ENCODE data around the gene SFTA2. TPM values are rescaled to one million over a fixed set of nuclear protein-coding genes. Genes with fewer than 3 reads are reported as not detected.
A peak's percentile ranks its signal among the peaks of the same experiment; 100 is the strongest.

SFTA2 gene
- total and polyA plus RNA-seq, 9 of the 15 experiments (the other 6 are each of a cell fraction or from before 2014, with no cell fraction given): not detected

DNA sequence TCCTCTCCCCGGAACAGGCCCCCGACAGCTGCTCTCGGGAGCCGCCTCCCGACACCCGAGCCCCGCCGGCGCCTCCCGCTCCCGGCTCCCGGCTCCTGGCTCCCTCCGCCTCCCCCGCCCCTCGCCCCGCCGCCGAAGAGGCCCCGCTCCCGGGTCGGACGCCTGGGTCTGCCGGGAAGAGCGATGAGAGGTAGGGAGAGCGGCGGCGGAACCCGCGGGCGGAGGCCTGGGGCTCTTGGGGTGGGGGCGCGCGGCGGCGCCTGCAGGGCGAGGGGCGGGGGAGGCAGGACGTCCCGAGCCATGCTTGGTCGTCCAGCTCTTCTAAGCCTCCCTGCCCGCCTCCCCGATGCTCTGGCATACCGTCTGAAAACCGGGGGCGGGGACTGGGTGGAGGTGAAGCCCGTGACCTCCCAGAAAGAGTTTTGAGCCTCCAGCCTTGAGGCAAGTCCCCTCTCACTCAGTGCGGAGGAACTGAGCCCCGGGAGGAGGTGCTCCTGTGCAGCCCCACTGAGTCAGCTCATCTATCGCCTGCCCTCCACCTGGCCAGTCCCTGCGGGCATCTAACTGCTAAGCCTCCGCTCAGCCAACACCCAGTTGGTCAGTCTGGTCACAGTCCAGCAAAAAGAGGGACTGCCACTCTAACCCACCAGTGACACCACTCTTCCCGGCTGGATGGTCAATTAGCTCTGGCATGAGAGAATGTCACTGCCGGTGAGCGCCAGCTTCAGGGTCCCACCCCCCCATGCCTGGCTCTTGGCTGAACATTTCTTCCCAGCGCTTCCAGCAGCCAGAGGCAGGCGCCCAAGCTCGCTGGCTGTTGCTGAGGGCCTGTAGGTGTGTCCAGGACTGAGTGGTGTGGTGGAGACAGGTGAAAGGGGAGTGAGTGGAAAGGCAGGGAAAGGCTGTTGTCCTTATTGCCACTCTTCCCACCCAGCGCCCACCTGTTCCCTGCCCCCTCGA, 47.2 kb downstream of the SFTA2 start (continued):
- TF ChIP-seq DEAF1 (CRISPR knock-in tag; IDR thresholded peaks at IDR 0.05): 0 out of 2 replicates have a peak, but pooled peaks have one; percentile 6
- peak in 1 of 3 experiments; percentile 9; a peak in 1 of 6 replicates for TF ChIP-seq CTCF (IDR thresholded peaks at IDR 0.05 in 2 of 3, conservative IDR thresholded peaks at IDR 0.05 in 1 of 3; ENCODE audit: insufficient read depth in 2 of 3, low read depth in 1 of 3, low read length in 3 of 3)
- peak; percentile 73 for TF ChIP-seq EGR1 (conservative IDR thresholded peaks at IDR 0.05)
- TF ChIP-seq ZFP91 (CRISPR knock-in tag; IDR thresholded peaks at IDR 0.05): peak; percentile 61; the same call in 1 of the 2 replicates
- TF ChIP-seq, protein P1, sequence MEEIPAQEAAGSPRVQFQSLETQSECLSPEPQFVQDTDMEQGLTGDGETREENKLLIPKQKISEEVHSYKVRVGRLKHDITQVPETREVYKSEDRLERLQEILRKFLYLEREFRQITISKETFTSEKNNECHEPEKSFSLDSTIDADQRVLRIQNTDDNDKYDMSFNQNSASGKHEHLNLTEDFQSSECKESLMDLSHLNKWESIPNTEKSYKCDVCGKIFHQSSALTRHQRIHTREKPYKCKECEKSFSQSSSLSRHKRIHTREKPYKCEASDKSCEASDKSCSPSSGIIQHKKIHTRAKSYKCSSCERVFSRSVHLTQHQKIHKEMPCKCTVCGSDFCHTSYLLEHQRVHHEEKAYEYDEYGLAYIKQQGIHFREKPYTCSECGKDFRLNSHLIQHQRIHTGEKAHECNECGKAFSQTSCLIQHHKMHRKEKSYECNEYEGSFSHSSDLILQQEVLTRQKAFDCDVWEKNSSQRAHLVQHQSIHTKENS (CRISPR knock-in tag; IDR thresholded peaks at IDR 0.05): no peak
- TF ChIP-seq GABPA (tag; conservative IDR thresholded peaks at IDR 0.05; ENCODE audit: low read depth): 0 out of 2 replicates have a peak, but pooled peaks have one; percentile 36
- no peak for TF ChIP-seq ZNF174 (CRISPR knock-in tag; IDR thresholded peaks at IDR 0.05)
- peak; percentile 15; the same call in 1 of the 2 replicates for TF ChIP-seq RB1 (IDR thresholded peaks at IDR 0.05; ENCODE audit: low read depth)
- TF ChIP-seq, protein P2, sequence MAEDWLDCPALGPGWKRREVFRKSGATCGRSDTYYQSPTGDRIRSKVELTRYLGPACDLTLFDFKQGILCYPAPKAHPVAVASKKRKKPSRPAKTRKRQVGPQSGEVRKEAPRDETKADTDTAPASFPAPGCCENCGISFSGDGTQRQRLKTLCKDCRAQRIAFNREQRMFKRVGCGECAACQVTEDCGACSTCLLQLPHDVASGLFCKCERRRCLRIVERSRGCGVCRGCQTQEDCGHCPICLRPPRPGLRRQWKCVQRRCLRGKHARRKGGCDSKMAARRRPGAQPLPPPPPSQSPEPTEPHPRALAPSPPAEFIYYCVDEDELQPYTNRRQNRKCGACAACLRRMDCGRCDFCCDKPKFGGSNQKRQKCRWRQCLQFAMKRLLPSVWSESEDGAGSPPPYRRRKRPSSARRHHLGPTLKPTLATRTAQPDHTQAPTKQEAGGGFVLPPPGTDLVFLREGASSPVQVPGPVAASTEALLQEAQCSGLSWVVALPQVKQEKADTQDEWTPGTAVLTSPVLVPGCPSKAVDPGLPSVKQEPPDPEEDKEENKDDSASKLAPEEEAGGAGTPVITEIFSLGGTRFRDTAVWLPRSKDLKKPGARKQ (CRISPR knock-in tag; IDR thresholded peaks at IDR 0.05): no peak
- no peak for TF ChIP-seq NONO (IDR thresholded peaks at IDR 0.05; ENCODE audit: low read depth in 2 of 2, low read length in 1 of 2)
- TF ChIP-seq, protein P3, sequence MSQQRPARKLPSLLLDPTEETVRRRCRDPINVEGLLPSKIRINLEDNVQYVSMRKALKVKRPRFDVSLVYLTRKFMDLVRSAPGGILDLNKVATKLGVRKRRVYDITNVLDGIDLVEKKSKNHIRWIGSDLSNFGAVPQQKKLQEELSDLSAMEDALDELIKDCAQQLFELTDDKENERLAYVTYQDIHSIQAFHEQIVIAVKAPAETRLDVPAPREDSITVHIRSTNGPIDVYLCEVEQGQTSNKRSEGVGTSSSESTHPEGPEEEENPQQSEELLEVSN (IDR thresholded peaks at IDR 0.05; ENCODE audit: borderline replicate concordance in 1 of 2, extremely low read depth in 1 of 2, insufficient read depth in 1 of 2, insufficient read length in 1 of 2, low read depth in 1 of 2, low read length in 1 of 2, poor library complexity in 1 of 2, severe bottlenecking in 1 of 2): peak in 1 of 2 experiments; percentile 5
- TF ChIP-seq MAZ (CRISPR knock-in tag; conservative IDR thresholded peaks at IDR 0.05 in 1 of 2, IDR thresholded peaks at IDR 0.05 in 1 of 2): 0 out of 4 replicates have a peak, but pooled peaks of 1 of the 2 experiments have one; percentile 25
- no peak for TF ChIP-seq KLF10 (CRISPR knock-in tag; IDR thresholded peaks at IDR 0.05)
- no peak for TF ChIP-seq POLR3A (IDR thresholded peaks at IDR 0.05; ENCODE audit: borderline replicate concordance, extremely low read depth, insufficient read depth, insufficient read length)

Data from K562 (cell line).